KMS-11 (cell line): ENCODE results near the gene RIPOR2.

Experiments used
- H2AFZ ChIP-seq: fragments of 200-600 bp; sonication (generic); 2 replicates; pipeline ENCODE4 v1.6.1; 2016; ENCODE audit warnings: antibody characterized with exemption, mixed run types, low read depth
- H3K27ac ChIP-seq: fragments of 200-600 bp; sonication (generic); 2 replicates; pipeline ENCODE4 v1.6.1; 2016; ENCODE audit warnings: mild to moderate bottlenecking, mixed run types
- H3K27me3 ChIP-seq: fragments of 200-600 bp; sonication (generic); 2 replicates; pipeline ENCODE4 v1.6.1; 2017; ENCODE audit warnings: mild to moderate bottlenecking, low read depth, mixed run types, moderate library complexity; ENCODE audit not compliant: insufficient read depth
- H3K36me3 ChIP-seq: fragments of 200-600 bp; sonication (generic); 2 replicates; pipeline ENCODE4 v1.6.1; 2017; ENCODE audit warnings: mild to moderate bottlenecking, mixed run types; ENCODE audit not compliant: insufficient read depth
- H3K4me1 ChIP-seq: fragments of 200-600 bp; sonication (generic); 2 replicates; pipeline ENCODE4 v1.6.1; 2016; ENCODE audit warnings: mild to moderate bottlenecking, low read depth, mixed run types; ENCODE audit not compliant: poor library complexity, severe bottlenecking
- H3K4me2 ChIP-seq: fragments of 200-600 bp; sonication (generic); 2 replicates; pipeline ENCODE4 v1.7.0; 2016; ENCODE audit warnings: mild to moderate bottlenecking, mixed run types
- H3K4me3 ChIP-seq: fragments of 200-600 bp; sonication (generic); IDR thresholded peaks from 2 replicates; pipeline ENCODE4 v1.6.1; 2017; ENCODE audit warnings: low read depth, low read length, mixed read lengths; ENCODE audit not compliant: insufficient read depth
- H3K79me2 ChIP-seq: fragments of 200-600 bp; sonication (generic); 2 replicates; pipeline ENCODE4 v1.6.1; 2016; ENCODE audit warnings: low read depth, mixed run types; ENCODE audit not compliant: insufficient read depth
- H3K9ac ChIP-seq: fragments of 200-600 bp; sonication (generic); 2 replicates; pipeline ENCODE4 v1.6.1; 2016; ENCODE audit warnings: mild to moderate bottlenecking, mixed run types
- H4K20me1 ChIP-seq: fragments of 200-600 bp; sonication (generic); 2 replicates; pipeline ENCODE4 v1.6.1; 2016; ENCODE audit warnings: mild to moderate bottlenecking, mixed run types; ENCODE audit not compliant: insufficient read depth
- TF ChIP-seq, protein P1 (sequence below): fragments of 200-600 bp; sonication (generic); conservative IDR thresholded peaks from 2 replicates; pipeline ENCODE4 v1.6.1; 2017; ENCODE audit warnings: low read depth, mild to moderate bottlenecking, antibody characterized with exemption, low read length, moderate library complexity, mixed read lengths

The RIPOR2 gene

DNA sequence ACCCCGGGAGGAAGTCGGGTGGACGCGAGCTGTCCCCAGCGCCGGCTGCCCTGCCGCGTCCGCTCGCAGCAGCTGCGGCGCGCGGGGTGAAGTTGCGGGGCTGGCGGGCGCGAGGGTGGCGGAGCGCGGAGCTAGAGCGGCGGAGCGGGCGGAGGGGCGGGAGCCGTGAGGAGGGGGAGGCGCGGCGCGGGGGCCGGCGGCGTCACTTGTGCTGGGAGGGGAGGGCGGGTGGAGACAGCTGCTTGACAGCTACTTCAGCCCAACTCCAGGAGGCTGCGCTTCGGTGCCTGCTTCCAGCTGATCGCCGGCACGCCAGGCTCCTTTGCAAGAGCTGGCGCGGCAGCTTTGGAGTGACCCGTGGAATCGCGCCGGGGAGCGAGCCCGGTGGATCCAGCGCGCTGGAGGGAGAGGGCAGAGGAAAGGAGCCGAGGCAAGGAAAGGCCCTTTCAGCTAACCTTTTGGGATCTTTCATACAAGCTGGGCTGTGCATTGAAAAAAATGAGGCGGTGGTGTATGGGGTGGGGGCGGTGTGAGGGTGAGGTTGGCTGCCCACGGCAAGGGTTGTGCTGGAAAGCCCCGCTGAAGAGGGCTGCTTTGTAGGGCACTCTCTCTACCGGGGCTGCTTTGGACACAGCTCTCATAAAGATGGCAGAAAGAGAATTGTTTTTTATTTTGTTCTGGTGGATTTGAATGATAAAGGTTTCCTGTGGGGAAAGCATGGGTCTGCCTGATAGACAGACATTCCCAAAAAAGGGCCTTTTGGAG is 24.6 kb downstream of the RIPOR2 start:
- H4K20me1 ChIP-seq, result no peaks in the 10 kb centered on the region
- H3K27ac ChIP-seq, result no peak overlapping the region
- TF ChIP-seq, protein P1, sequence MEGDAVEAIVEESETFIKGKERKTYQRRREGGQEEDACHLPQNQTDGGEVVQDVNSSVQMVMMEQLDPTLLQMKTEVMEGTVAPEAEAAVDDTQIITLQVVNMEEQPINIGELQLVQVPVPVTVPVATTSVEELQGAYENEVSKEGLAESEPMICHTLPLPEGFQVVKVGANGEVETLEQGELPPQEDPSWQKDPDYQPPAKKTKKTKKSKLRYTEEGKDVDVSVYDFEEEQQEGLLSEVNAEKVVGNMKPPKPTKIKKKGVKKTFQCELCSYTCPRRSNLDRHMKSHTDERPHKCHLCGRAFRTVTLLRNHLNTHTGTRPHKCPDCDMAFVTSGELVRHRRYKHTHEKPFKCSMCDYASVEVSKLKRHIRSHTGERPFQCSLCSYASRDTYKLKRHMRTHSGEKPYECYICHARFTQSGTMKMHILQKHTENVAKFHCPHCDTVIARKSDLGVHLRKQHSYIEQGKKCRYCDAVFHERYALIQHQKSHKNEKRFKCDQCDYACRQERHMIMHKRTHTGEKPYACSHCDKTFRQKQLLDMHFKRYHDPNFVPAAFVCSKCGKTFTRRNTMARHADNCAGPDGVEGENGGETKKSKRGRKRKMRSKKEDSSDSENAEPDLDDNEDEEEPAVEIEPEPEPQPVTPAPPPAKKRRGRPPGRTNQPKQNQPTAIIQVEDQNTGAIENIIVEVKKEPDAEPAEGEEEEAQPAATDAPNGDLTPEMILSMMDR, result no peak
- no peaks in the 10 kb centered on the region for H3K4me1 ChIP-seq
- H3K9ac ChIP-seq, result no peak overlapping the region
- H3K79me2 ChIP-seq, result no peaks in the 10 kb centered on the region
- H3K4me3 ChIP-seq, result no peak overlapping the region
- H3K36me3 ChIP-seq, result no peaks in the 10 kb centered on the region
- H3K27me3 ChIP-seq, result no peaks in the 10 kb centered on the region
- no peak overlapping the region for H2AFZ ChIP-seq
- H3K4me2 ChIP-seq, result no peak overlapping the region

DNA sequence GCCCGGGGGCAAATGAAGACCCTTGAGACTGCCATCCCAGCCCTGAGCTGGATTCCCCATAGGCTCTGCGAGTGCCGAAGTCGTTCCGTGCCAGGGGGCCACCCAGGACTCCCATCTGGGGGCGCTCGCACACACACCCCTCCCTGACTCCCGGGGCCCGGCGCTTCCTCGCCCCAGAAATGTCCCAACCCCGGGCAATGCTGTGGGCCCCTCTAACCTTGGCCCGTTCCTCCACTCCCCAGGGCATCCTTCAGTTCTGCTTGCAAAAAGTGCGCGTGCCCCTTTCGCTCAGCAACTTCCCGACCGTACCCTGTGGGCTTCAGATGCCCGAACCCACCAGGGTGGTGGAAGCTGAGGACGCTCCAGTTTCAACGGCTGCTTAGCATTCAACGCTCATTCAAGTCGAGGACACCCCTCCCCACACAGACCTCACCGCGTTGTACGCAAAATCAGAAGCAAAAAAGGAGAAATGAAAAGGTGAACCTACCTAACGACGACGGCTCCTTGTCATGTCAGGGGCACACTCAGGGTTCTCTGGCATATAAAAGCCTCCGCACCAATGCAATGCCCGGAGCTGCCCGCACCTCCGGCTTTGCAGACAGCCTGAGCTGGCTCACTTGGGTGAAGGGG is 25.3 kb downstream of the RIPOR2 start:
- Histone ChIP-seq H3K27ac (no peak overlapping the region), H3K9ac (no peak overlapping the region), H3K4me3 (no peak overlapping the region), H2AFZ (no peak overlapping the region), H3K36me3 (no peaks in the 10 kb centered on the region), H4K20me1 (no peaks in the 10 kb centered on the region), H3K79me2 (no peaks in the 10 kb centered on the region), H3K4me2 (no peak overlapping the region), H3K27me3 (no peaks in the 10 kb centered on the region), H3K4me1 (no peaks in the 10 kb centered on the region)
- TF ChIP-seq, protein P1, result no peak

DNA sequence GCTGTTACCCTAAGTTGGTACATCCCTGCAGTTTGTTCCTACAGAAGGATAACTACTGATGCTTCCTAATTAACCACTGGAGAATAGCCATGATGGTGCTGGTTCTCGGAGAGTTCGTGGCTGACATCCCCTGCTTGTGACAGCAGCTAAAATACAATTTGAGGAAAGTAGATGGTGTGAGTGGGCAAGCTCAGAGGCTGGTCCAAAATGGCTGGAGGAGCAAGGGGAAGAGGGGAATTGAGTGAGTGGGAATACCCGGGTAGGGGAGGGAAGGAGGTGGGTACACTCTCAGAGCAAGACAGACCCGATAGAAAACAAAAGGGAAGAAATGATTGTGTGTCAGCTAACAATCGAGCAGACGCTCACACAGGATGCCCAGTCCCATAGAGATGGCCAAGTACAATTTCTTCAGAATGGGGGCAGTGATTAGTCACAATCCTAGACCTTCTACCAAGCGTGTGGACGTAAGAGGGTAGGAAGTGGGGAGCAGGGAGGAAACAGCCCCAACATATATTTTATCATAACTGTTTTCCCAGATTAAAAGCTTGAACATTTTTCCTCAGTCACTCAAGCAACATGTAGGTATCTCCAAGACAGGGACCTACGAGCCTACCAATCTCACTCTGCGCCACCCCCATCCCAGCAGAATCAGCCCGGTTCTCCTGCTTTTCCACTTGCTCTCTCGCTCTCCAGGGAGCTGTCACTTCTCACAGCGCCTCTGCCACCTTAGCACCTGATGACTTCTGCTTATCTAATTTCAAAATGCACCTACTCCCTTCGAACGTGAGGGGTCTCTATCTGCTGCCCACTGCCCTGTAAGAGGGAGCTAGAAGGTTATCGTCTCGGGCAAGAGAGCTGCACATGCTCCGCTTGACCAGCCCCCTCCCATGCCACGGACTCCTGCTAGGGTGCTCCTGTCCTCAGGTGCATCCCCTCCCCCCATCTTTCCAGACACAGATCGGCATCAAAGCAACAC is 26.2 kb downstream of the RIPOR2 start:
- no peaks in the 10 kb centered on the region for H4K20me1 ChIP-seq
- no peaks in the 10 kb centered on the region for H3K36me3 ChIP-seq
- no peaks in the 10 kb centered on the region for H3K27me3 ChIP-seq
- H2AFZ ChIP-seq, result no peak overlapping the region
- no peak overlapping the region for H3K9ac ChIP-seq
- H3K4me3 ChIP-seq, result no peak overlapping the region
- no peaks in the 10 kb centered on the region for H3K4me1 ChIP-seq
- no peak overlapping the region for H3K27ac ChIP-seq
- H3K79me2 ChIP-seq, result no peaks in the 10 kb centered on the region
- TF ChIP-seq, protein P1, result no peak
- no peak overlapping the region for H3K4me2 ChIP-seq

DNA sequence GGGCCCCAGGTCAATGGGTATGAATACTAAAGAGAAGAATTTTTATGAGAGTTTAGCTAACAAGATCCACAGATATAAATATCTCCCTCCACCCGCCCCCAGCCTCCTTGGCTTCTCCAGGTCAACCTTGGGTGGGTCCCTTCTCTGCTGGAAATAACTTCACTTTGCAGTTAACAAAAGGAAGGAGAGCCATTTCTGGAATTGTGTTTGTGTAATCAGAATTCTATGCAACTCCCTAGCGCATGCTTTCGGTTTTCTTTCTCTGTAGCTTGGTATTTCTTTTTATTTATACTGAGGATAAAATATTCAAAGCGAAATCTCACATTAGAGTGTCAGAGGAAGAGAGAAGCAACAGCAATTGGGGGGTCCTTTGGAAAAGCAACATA is 27.1 kb downstream of the RIPOR2 start:
- no peak overlapping the region for H3K4me3 ChIP-seq

More for the DNA sequence above, 27.1 kb downstream of the RIPOR2 start:
- Histone ChIP-seq H3K9ac (no peak overlapping the region), H3K4me1 (no peaks in the 10 kb centered on the region), H3K27me3 (no peaks in the 10 kb centered on the region), H4K20me1 (no peaks in the 10 kb centered on the region), H2AFZ (no peak overlapping the region), H3K36me3 (no peaks in the 10 kb centered on the region), H3K79me2 (no peaks in the 10 kb centered on the region), H3K4me2 (no peak overlapping the region), H3K27ac (no peak overlapping the region)
- TF ChIP-seq, protein P1, result no peak
